DND-41 (cell line): ENCODE data around the gene EML3.

Experiments
- EZH2 ChIP-seq: IDR thresholded peaks from 3 replicates; pipeline ENCODE4 v1.6.1; 2012; ENCODE audit warnings: borderline replicate concordance, low read depth, mild to moderate bottlenecking, moderate library complexity, low read length, inconsistent platforms; ENCODE audit not compliant: severe bottlenecking
- TF ChIP-seq, protein P1 (sequence below): IDR thresholded peaks from 2 replicates; pipeline ENCODE4 v1.5.1; 2012; ENCODE audit warnings: borderline replicate concordance, low read length, moderate library complexity, mild to moderate bottlenecking; ENCODE audit not compliant: poor library complexity, severe bottlenecking; ENCODE audit errors: extremely low read depth

GRCh38 chr11:62572431-62572830 lies 40.1 kb downstream of the EML3 start:
- TF ChIP-seq, protein P1, sequence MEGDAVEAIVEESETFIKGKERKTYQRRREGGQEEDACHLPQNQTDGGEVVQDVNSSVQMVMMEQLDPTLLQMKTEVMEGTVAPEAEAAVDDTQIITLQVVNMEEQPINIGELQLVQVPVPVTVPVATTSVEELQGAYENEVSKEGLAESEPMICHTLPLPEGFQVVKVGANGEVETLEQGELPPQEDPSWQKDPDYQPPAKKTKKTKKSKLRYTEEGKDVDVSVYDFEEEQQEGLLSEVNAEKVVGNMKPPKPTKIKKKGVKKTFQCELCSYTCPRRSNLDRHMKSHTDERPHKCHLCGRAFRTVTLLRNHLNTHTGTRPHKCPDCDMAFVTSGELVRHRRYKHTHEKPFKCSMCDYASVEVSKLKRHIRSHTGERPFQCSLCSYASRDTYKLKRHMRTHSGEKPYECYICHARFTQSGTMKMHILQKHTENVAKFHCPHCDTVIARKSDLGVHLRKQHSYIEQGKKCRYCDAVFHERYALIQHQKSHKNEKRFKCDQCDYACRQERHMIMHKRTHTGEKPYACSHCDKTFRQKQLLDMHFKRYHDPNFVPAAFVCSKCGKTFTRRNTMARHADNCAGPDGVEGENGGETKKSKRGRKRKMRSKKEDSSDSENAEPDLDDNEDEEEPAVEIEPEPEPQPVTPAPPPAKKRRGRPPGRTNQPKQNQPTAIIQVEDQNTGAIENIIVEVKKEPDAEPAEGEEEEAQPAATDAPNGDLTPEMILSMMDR: no peak
- no peak for TF ChIP-seq EZH2
